ENCODE data around the gene ZBTB9. TPM values are rescaled to one million over a fixed set of nuclear protein-coding genes. Genes with fewer than 3 reads are reported as not detected.

Gene ZBTB9
- total and polyA plus RNA-seq, 8 donors = 0.45 to 7.8 (median 2.6) TPM; not detected in 1

- Histone ChIP-seq H3K4me3 (no peak overlapping the region), H3K36me3 (peaks cover 0 to 41% (median 36%) of the 10 kb centered on the region in 4 donors), H3K4me1 (peaks cover 18 to 45% (median 25%) of the 10 kb centered on the region in 4 donors), H3K27me3 (no peaks in the 10 kb centered on the region), H3K27ac (no peak overlapping the region), H3K9me3 (no peaks in the 10 kb centered on the region)
- intact Hi-C loops (cut with DNase I; ENCODE audit: low total_unique reads) = no loop called here
- no peak for DNase-seq
- WGBS, 5 donors = 52 to 66% (median 58%) methylated on average over 3 of the region's 3 CpGs
- TF ChIP-seq POLR2A (IDR thresholded peaks at IDR 0.05) (no peak), EP300 (IDR thresholded peaks at IDR 0.05) (no peak), CTCF (IDR thresholded peaks at IDR 0.05) (no peak), POLR2AphosphoS5 (IDR thresholded peaks at IDR 0.05) (no peak)
These were observed 3.9 kb upstream of the ZBTB9 start for GRCh38 chr6:33450434-33450833.

- no peaks in the 10 kb centered on the region for H3K9me3 ChIP-seq
- intact Hi-C loops (cut with DNase I; ENCODE audit: low total_unique reads) = no loop called here
- H3K4me1 ChIP-seq = peaks cover 18 to 47% (median 29%) of the 10 kb centered on the region in 4 donors
- no peak overlapping the region for H3K27ac ChIP-seq
- no peaks in the 10 kb centered on the region for H3K27me3 ChIP-seq
- 82 to 96% (median 90%) methylated on average over 9 to 15 of the region's 15 CpGs for WGBS, 5 donors
- H3K36me3 ChIP-seq = peaks cover 0 to 42% (median 37%) of the 10 kb centered on the region in 4 donors
- no peak for DNase-seq
- H3K4me3 ChIP-seq = no peak overlapping the region
- no peak for TF ChIP-seq CTCF (IDR thresholded peaks at IDR 0.05)
These were observed 2.8 kb upstream of the ZBTB9 start for GRCh38 chr6:33451606-33452005.

GRCh38 chr6:33452496-33452895 lies 1.9 kb upstream of the ZBTB9 start:
- no peaks in the 10 kb centered on the region for H3K27me3 ChIP-seq
- peak overlapping the region in 2 of 5 donors; percentile 87 for H3K27ac ChIP-seq
- H3K9me3 ChIP-seq = no peaks in the 10 kb centered on the region
- H3K4me3 ChIP-seq = no peak overlapping the region
- no peak for DNase-seq
- WGBS, 5 donors = 83 to 90% (median 85%) methylated on average over 3 to 4 of the region's 4 CpGs
- TF ChIP-seq CTCF (IDR thresholded peaks at IDR 0.05) (no peak), POLR2A (IDR thresholded peaks at IDR 0.05) (no peak), EP300 (IDR thresholded peaks at IDR 0.05) (no peak), POLR2AphosphoS5 (IDR thresholded peaks at IDR 0.05) (no peak)
- intact Hi-C loops (cut with DNase I; ENCODE audit: low total_unique reads) = no loop called here
- peaks cover 18 to 47% (median 29%) of the 10 kb centered on the region in 4 donors for H3K4me1 ChIP-seq
- peaks cover 0 to 36% (median 34%) of the 10 kb centered on the region in 4 donors for H3K36me3 ChIP-seq

GRCh38 chr6:33453393-33454008 lies 875 bp upstream of the ZBTB9 start:
- intact Hi-C loops (cut with DNase I; ENCODE audit: low total_unique reads) = no loop called here
- Histone ChIP-seq H3K9me3 (no peaks in the 10 kb centered on the region), H3K27ac (peak overlapping the region in 4 of 5 donors; percentile 80 to 87 (median 86))

More at GRCh38 chr6:33453393-33454008, 875 bp upstream of the ZBTB9 start:
- 0 to 2% (median 1%) methylated on average over 12 of the region's 12 CpGs for WGBS, 5 donors
- H3K4me3 ChIP-seq = peak overlapping the region; percentile 76 to 86 (median 78)
- H3K36me3 ChIP-seq = peaks cover 0 to 26% (median 24%) of the 10 kb centered on the region in 4 donors
- no peak for DNase-seq
- H3K4me1 ChIP-seq = peaks cover 18 to 47% (median 29%) of the 10 kb centered on the region in 4 donors
- TF ChIP-seq EP300 (IDR thresholded peaks at IDR 0.05) (no peak), POLR2AphosphoS5 (IDR thresholded peaks at IDR 0.05) (no peak), CTCF (IDR thresholded peaks at IDR 0.05) (no peak), POLR2A (IDR thresholded peaks at IDR 0.05) (no peak)
- no peaks in the 10 kb centered on the region for H3K27me3 ChIP-seq
